Brain microvascular endothelial cell (primary cell): ENCODE data around the gene PGAM5.

ENCODE experiments used
- DNase-seq: peaks from one replicate; pipeline ENCODE4 v3.0.0-alpha.2; 2020
- H3K27ac ChIP-seq: fragments of 250-450 bp; sonication (Bioruptor Pico); 2 replicates; pipeline ENCODE4 v1.5.1; 2020; ENCODE audit warnings: mild to moderate bottlenecking, moderate library complexity
- H3K27me3 ChIP-seq: fragments of 250-450 bp; sonication (Bioruptor Pico); replicated peaks from 2 replicates; pipeline ENCODE4 v1.5.1; 2020; ENCODE audit warnings: mild to moderate bottlenecking
- H3K36me3 ChIP-seq: fragments of 250-450 bp; sonication (Bioruptor Pico); replicated peaks from 2 replicates; pipeline ENCODE4 v1.5.1; 2020; ENCODE audit warnings: mild to moderate bottlenecking
- H3K4me3 ChIP-seq: 2 replicates; pipeline ENCODE4 v1.5.1; 2011; ENCODE audit warnings: low read depth, mild to moderate bottlenecking, control low read depth, low read length, moderate library complexity
- in situ Hi-C: cut with HindIII; loops from 2 replicates; pipeline ENCODE4 v1.10.0; 2017; ENCODE audit warnings: low sequenced_read_pairs, low pct_ligation_motif_present
- TF ChIP-seq, protein P1 (sequence below): IDR thresholded peaks from 2 replicates; pipeline ENCODE4 v1.5.1; 2011; ENCODE audit warnings: low read depth, mild to moderate bottlenecking, moderate library complexity, low read length, control low read depth, inconsistent platforms; ENCODE audit errors: missing control alignments

The PGAM5 gene

GRCh38 chr12:132665149-132665491 lies 45.5 kb upstream of the PGAM5 start:
- TF ChIP-seq, protein P1, sequence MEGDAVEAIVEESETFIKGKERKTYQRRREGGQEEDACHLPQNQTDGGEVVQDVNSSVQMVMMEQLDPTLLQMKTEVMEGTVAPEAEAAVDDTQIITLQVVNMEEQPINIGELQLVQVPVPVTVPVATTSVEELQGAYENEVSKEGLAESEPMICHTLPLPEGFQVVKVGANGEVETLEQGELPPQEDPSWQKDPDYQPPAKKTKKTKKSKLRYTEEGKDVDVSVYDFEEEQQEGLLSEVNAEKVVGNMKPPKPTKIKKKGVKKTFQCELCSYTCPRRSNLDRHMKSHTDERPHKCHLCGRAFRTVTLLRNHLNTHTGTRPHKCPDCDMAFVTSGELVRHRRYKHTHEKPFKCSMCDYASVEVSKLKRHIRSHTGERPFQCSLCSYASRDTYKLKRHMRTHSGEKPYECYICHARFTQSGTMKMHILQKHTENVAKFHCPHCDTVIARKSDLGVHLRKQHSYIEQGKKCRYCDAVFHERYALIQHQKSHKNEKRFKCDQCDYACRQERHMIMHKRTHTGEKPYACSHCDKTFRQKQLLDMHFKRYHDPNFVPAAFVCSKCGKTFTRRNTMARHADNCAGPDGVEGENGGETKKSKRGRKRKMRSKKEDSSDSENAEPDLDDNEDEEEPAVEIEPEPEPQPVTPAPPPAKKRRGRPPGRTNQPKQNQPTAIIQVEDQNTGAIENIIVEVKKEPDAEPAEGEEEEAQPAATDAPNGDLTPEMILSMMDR: no peak
- DNase-seq: no peak
- Histone ChIP-seq H3K27ac (no peak overlapping the region), H3K36me3 (peaks cover 29% of the 10 kb centered on the region), H3K27me3 (no peaks in the 10 kb centered on the region), H3K4me3 (no peak overlapping the region)
- in situ Hi-C loops: no loop called here

DNA sequence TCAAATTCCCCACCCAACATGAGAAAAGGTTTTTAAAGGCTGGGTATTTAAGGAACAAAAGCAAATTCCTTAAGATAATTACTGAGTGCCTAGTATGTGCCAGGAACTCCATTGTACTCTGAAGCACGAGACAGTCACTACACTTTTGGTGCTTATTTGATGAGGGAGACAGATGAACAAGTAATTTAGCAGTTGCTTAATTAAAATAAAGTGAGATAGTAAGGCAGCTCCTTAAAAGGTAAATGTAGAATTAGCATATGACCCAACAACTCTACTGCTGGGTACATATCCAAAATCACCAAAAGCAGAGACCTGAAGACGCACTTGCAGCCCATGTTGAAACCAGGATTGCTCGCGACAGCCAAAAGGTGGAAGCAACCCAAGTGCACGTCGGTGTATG lies 44.8 kb upstream of the PGAM5 start:
- in situ Hi-C loops: no loop called here
- H3K27ac ChIP-seq: no peak overlapping the region
- no peak overlapping the region for H3K4me3 ChIP-seq
- DNase-seq: no peak
- peaks cover 29% of the 10 kb centered on the region for H3K36me3 ChIP-seq
- H3K27me3 ChIP-seq: no peaks in the 10 kb centered on the region
- TF ChIP-seq, protein P1: no peak

DNA sequence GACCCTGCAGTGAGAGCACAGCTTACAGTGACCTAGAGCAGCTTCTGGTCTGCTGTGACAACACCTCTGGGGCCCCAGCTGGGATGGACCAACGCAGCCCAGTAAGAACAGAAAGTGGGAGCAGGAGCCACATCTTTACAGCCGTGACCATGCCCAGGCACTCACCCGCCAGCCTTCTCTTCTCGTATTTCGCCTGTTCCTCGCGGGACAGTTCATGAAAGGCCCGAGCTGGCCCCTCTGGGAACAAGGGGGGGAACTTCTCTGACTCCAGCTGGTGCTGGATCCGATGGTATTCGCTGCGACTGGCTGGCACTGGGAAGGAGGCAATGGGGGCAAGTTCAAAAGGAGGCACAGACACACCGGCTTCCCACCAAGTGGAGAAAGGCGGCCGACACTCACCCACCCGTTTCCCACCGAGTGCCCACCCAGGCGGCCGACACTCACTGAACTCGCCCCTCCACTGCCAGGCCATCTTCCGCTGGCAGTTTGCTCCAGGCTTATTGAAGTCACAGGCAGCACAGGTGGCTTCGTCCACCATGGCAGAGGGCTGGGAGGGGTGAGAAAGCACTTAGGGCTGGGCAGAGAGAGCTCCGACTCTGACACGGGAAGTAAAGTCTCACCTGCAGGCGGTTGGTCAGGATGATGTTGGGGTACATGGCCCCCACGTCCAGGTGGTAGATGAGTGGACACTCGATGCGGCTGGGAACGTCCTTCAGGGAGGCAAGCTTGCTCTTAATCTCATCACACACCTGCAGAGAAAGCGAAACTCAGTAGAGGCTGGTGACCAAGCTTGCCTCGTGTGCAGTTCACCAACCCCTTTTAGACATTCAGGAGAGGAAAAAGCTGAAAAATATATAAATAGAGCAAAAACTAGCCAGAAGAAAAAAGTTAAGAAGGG lies 42.2 kb upstream of the PGAM5 start:
- Histone ChIP-seq H3K27ac (no peak overlapping the region), H3K36me3 (peaks cover 22% of the 10 kb centered on the region), H3K4me3 (no peak overlapping the region), H3K27me3 (no peaks in the 10 kb centered on the region)
- in situ Hi-C loops: no loop called here
- DNase-seq: no peak
- TF ChIP-seq, protein P1: no peak

GRCh38 chr12:132669166-132669879 lies 41.3 kb upstream of the PGAM5 start:
- in situ Hi-C loops: no loop called here
- H3K36me3 ChIP-seq: peaks cover 18% of the 10 kb centered on the region
- no peak for DNase-seq

GRCh38 chr12:132672116-132672515 lies 38.5 kb upstream of the PGAM5 start:
- TF ChIP-seq, protein P1: no peak
- in situ Hi-C loops: no loop called here
- Histone ChIP-seq H3K4me3 (no peak overlapping the region), H3K27ac (no peak overlapping the region), H3K36me3 (peaks cover 12% of the 10 kb centered on the region), H3K27me3 (no peaks in the 10 kb centered on the region)
- DNase-seq: no peak

More at GRCh38 chr12:132669166-132669879, 41.3 kb upstream of the PGAM5 start:
- Histone ChIP-seq H3K27ac (no peak overlapping the region), H3K4me3 (no peak overlapping the region), H3K27me3 (no peaks in the 10 kb centered on the region)
- TF ChIP-seq, protein P1: no peak
